GM12872 (cell line): ENCODE results near the gene HDAC10.
A peak's percentile ranks its signal among the peaks of the same experiment; 100 is the strongest.

Experiments used
- CTCF ChIP-seq: IDR thresholded peaks from 3 replicates; pipeline ENCODE4 v1.5.1; 2011; ENCODE audit warnings: low read depth, mild to moderate bottlenecking, low read length, moderate library complexity; ENCODE audit not compliant: insufficient read depth

The HDAC10 gene

DNA sequence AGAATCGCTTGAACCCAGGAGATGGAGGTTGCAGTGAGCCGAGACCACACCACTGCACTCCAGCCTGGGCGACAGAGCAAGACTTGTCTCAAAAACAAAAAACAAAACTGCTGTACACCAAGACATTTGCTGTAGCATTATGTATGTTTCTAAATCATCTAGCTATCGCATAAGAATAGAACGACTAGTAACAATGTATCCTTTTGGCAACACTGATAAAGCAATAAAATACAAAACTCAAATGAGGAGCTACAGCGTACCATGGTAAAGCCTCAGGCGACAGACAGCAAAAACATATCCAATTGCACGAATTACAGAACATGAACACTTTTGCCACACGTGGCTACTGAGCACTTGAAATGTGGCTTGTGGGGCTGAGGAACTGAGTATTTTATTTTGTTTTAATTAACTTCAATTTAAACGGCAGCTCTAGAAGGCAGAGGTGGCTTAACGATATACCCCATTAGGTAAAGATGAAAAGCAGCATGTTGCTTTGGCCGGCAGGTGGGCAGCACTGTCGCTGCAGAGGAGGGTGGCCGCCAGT is 8.6 kb downstream of the HDAC10 start:
- no peak for TF ChIP-seq CTCF

- TF ChIP-seq CTCF = no peak
These were observed 12.3 kb downstream of the HDAC10 start for GRCh38 chr22:50238755-50239154.

DNA sequence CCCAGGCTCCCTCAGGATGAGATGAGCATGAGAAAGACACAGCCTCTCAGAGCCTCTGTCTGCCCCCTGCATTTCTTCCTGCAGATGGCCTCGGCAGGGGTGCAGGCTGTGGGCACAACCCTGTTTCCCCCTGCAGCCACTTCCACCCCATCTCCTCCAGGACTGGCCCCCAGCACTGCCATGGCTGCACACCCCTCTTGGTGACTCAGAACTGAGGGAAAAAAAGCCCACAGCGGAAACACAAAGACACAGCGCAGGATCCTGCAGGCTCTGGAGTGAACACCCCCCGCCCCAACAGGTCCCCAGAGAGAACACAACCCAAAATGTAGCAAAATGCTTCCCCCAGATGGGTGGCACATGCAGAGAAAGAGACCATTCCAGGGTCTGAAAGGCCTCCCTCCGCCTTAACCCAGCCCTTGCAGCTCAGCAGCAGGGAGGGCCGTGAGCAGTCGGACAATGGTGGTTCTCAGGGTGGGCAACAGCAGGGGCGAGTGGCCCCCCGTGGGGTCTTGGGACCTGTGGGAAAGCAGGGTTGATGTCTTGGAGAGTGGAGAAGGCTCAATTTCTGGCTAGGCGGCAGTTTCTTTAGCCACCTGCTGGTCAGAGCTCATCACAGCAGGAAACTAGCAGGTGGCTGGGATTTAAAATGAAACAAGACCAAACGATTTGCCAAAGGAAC is 14.2 kb downstream of the HDAC10 start:
- TF ChIP-seq CTCF = peak; percentile 63

DNA sequence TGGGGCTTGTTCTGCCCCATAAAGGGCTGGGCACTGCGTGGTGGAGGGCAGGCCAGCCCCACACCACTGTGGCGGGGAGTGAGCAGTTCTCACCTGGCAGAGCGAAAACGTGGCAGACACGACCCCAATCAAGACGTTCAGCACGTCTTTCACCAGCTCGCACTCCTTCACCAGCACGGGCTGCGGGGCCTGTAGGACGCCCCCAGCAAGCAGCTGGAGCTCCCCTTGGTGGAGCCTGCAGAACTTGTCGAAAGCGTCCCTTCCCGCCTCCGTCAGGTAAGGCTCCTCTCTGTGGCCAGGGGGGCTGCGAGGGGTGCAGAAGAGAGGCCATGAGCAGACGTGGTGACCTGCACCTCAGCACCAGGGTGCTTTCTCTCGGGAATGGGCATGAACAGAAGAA is 17.8 kb downstream of the HDAC10 start:
- TF ChIP-seq CTCF = no peak

GRCh38 chr22:50232481-50233151 is 18.4 kb downstream of the HDAC10 start:
- TF ChIP-seq CTCF = no peak

- TF ChIP-seq CTCF = no peak
These were observed 21.7 kb downstream of the HDAC10 start for GRCh38 chr22:50229370-50229769.

- no peak for TF ChIP-seq CTCF
These were observed 22.7 kb downstream of the HDAC10 start for GRCh38 chr22:50228366-50228765.
